ENCODE data around the gene CD38.

DNA sequence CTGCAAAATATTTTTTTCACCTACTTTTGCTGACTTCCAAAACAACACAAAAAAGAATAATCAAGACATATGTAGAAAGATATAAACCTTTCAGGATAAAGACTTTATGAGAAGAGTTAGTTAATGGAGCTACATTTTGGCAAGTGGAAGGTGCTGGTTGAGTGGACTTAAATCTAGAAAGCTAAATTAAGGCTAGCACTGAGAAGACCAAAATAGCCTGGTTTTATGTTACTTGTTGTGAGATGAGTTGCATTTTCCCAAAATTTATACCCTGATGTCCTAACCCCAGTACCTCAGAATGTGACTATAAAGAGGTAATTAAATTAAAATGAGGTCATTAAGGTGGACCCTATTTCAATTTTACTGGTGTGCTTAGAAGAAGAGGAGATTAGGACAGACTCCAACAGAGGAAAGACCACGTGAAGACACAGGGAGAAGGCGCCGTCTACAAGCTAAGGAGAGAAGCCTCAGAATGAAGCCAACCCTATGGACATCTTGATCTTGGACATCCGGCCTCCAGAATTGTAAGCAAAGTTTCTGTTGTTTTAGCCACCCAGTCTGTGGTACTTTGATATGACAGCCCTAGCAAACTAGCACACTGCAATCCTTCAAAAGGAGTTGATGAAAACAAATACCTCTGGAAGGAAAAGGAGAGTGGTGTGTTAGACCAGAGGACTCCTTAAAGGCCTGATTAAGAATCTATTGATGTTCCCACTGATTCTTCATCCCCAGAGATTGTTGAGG, 93.0 kb downstream of the CD38 start:
- no peak for TF ChIP-seq POLR2A (IDR thresholded peaks at IDR 0.05)
- TF ChIP-seq POLR2AphosphoS5 (IDR thresholded peaks at IDR 0.05), result no peak
- TF ChIP-seq CTCF (IDR thresholded peaks at IDR 0.05), result no peak
